GM23338 (cell line): ENCODE results near the gene ATP12A. TPM values are rescaled to one million over a fixed set of nuclear protein-coding genes. Genes with fewer than 3 reads are reported as not detected.

Experiments
- ATAC-seq: fragments of 200-7000 bp; cut with Tn5 transposase; 3 replicates; pipeline ENCODE4 v1.9.1; 2020
- DNase-seq: peaks from one replicate; pipeline ENCODE4 v3.0.0-alpha.2; 2015; ENCODE audit warnings: low spot score
- H2AFZ ChIP-seq: fragments of 200-600 bp; sonication (generic); 2 replicates; pipeline ENCODE4 v1.8.0; 2016; ENCODE audit warnings: antibody characterized with exemption, mild to moderate bottlenecking, moderate library complexity
- H3F3A ChIP-seq: fragments of 200-600 bp; sonication (generic); replicated peaks from 2 replicates; pipeline ENCODE4 v1.8.0; 2017; ENCODE audit warnings: antibody characterized with exemption, mixed run types, low read depth
- H3K27ac ChIP-seq: fragments of 200-600 bp; sonication (generic); 2 replicates; pipeline ENCODE4 v1.6.1; 2016; ENCODE audit warnings: low read depth
- H3K27me3 ChIP-seq: fragments of 200-600 bp; sonication (generic); 2 replicates; pipeline ENCODE4 v1.8.0; 2016; ENCODE audit warnings: mild to moderate bottlenecking, mixed run types, moderate library complexity; ENCODE audit not compliant: insufficient read depth
- H3K36me3 ChIP-seq: fragments of 200-600 bp; sonication (generic); 2 replicates; pipeline ENCODE4 v1.8.0; 2016; ENCODE audit warnings: mild to moderate bottlenecking; ENCODE audit not compliant: insufficient read depth
- H3K4me1 ChIP-seq: fragments of 200-600 bp; sonication (generic); 2 replicates; pipeline ENCODE4 v1.8.0; 2016; ENCODE audit warnings: mild to moderate bottlenecking, moderate library complexity; ENCODE audit not compliant: insufficient read depth
- H3K4me2 ChIP-seq: fragments of 200-600 bp; sonication (generic); 2 replicates; pipeline ENCODE4 v1.7.1; 2017; ENCODE audit warnings: mixed run types
- H3K4me3 ChIP-seq: fragments of 200-600 bp; sonication (generic); 2 replicates; pipeline ENCODE4 v1.6.1; 2016; ENCODE audit warnings: mixed run types
- H3K79me2 ChIP-seq: fragments of 200-600 bp; sonication (generic); replicated peaks from 2 replicates; pipeline ENCODE4 v1.8.0; 2017; ENCODE audit warnings: mild to moderate bottlenecking; ENCODE audit not compliant: insufficient read depth
- H3K9me2 ChIP-seq: fragments of 200-600 bp; sonication (generic); 2 replicates; pipeline ENCODE4 v1.8.0; 2017; ENCODE audit not compliant: insufficient read depth
- H4K20me1 ChIP-seq: fragments of 200-600 bp; sonication (generic); replicated peaks from 2 replicates; pipeline ENCODE4 v1.8.0; 2017; ENCODE audit warnings: mild to moderate bottlenecking; ENCODE audit not compliant: insufficient read depth
- H3K27ac Mint-ChIP-seq: 2 replicates; pipeline ENCODE4 v1.8.0; 2020; ENCODE audit warnings: inconsistent platforms, mild to moderate bottlenecking, moderate library complexity, mixed read lengths
- H3K27me3 Mint-ChIP-seq: 3 replicates; pipeline ENCODE4 v1.8.0; 2022; ENCODE audit warnings: low read depth, mild to moderate bottlenecking, moderate library complexity, mixed read lengths, inconsistent platforms; ENCODE audit not compliant: insufficient read depth, poor library complexity
- H3K36me3 Mint-ChIP-seq: 3 replicates; pipeline ENCODE4 v1.8.0; 2021; ENCODE audit warnings: low read depth, mild to moderate bottlenecking, inconsistent platforms, moderate library complexity, mixed read lengths
- H3K4me1 Mint-ChIP-seq: 3 replicates; pipeline ENCODE4 v1.8.0; 2020; ENCODE audit warnings: mild to moderate bottlenecking, inconsistent platforms, mixed read lengths
- H3K4me3 Mint-ChIP-seq: 3 replicates; pipeline ENCODE4 v1.8.0; 2021; ENCODE audit warnings: moderate library complexity, mild to moderate bottlenecking, inconsistent platforms, mixed read lengths
- H3K9me3 Mint-ChIP-seq: 3 replicates; pipeline ENCODE4 v1.8.0; 2020; ENCODE audit warnings: moderate library complexity, mild to moderate bottlenecking, inconsistent platforms, mixed read lengths
- CREB1 ChIP-seq: fragments of 250-450 bp; sonication (Bioruptor Pico); IDR thresholded peaks from 2 replicates; pipeline ENCODE4 v1.5.0; 2020; ENCODE audit warnings: low read depth, mild to moderate bottlenecking, moderate library complexity
- EZH2 ChIP-seq: fragments of 200-600 bp; sonication (generic); IDR thresholded peaks from one replicate; pipeline ENCODE4 v1.8.0; 2017; ENCODE audit warnings: antibody characterized with exemption, mild to moderate bottlenecking, low read depth; ENCODE audit not compliant: unreplicated experiment
- EZH2phosphoT487 ChIP-seq: fragments of 200-600 bp; sonication (generic); IDR thresholded peaks from one replicate; pipeline ENCODE4 v1.8.1; 2018; ENCODE audit warnings: antibody characterized with exemption; ENCODE audit not compliant: unreplicated experiment
- JUNB ChIP-seq: IDR thresholded peaks from one replicate; pipeline ENCODE4 v1.6.1; 2016; ENCODE audit warnings: antibody characterized with exemption; ENCODE audit not compliant: unreplicated experiment
- NANOG ChIP-seq: IDR thresholded peaks from 2 replicates; pipeline ENCODE4 v1.6.1; 2016; ENCODE audit warnings: antibody characterized with exemption, borderline replicate concordance
- POLR2AphosphoS5 ChIP-seq: IDR thresholded peaks from 2 replicates; pipeline ENCODE4 v1.6.1; 2016; ENCODE audit warnings: antibody characterized with exemption, low read depth
- STAT1 ChIP-seq: IDR thresholded peaks from one replicate; pipeline ENCODE4 v1.6.1; 2016; ENCODE audit warnings: antibody characterized with exemption; ENCODE audit not compliant: unreplicated experiment
- ZNF114 ChIP-seq: fragments of 250-450 bp; sonication (Bioruptor Pico); IDR thresholded peaks from 2 replicates; pipeline ENCODE4 v1.5.0; 2020; ENCODE audit warnings: mild to moderate bottlenecking, moderate library complexity
- ZNF331 ChIP-seq: fragments of 250-450 bp; sonication (Bioruptor Pico); IDR thresholded peaks from 2 replicates; pipeline ENCODE4 v1.5.0; 2020; ENCODE audit warnings: low read depth, mild to moderate bottlenecking, moderate library complexity
- polyA plus RNA-seq: library from polyadenylated mRNA; unstranded; fragments of >200 nt; fragmentation: Nextera tagmentation; extraction: Ambion mirVana; gene quantifications from 2 replicates; pipeline ENCODE4 v1.2.1, GENCODE V29; 2016
- total RNA-seq: library from RNA; depleted of rRNA; stranded (reverse); fragments of >200 nt; shearing (Covaris generic); gene quantifications from 2 replicates; pipeline ENCODE4 v1.2.3, GENCODE V29; 2014
- TF ChIP-seq, protein P1 (sequence below): IDR thresholded peaks from one replicate; pipeline ENCODE4 v1.6.1; 2018; ENCODE audit warnings: antibody characterized with exemption; ENCODE audit not compliant: unreplicated experiment
- TF ChIP-seq, protein P2 (sequence below), 2 experiments: fragments of 200-600 bp in 1 of 2; sonication (generic) in 1 of 2; conservative IDR thresholded peaks; 2 replicates each; pipeline versions ENCODE4 v1.5.1 to v1.6.1; 2016 to 2017; ENCODE audit warnings: antibody characterized with exemption in 2 of 2, low read depth in 2 of 2, mild to moderate bottlenecking in 2 of 2, moderate library complexity in 1 of 2

The ATP12A gene
- total and polyA plus RNA-seq, 2 experiments from 2014 or later, result 0.40 to 1.0 TPM

DNA sequence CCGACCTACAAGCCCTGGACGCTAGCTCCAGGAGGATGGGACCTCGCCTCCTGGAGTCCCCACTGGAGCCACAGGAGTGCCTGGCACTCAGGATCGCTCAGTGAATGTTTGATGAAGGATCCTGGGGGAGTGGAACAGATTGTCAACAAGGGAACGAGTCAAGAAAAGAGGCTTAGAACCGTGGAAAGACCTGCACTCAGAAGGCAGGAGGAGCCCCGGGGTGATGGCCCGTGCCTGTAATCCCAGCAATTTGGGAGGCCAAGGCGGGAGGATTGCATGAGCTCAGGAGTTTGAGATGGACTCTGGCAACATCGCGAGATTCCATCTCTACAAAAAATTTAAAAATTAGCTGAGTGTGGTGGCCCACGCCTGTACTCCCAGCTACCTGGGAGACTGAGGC is 38.9 kb downstream of the ATP12A start (continued):
- TF ChIP-seq ZNF331 (CRISPR knock-in tag) (no peak), JUNB (no peak), ZNF114 (no peak), EZH2phosphoT487 (no peak), NANOG (no peak), CREB1 (CRISPR knock-in tag) (no peak)
- TF ChIP-seq, protein P1, sequence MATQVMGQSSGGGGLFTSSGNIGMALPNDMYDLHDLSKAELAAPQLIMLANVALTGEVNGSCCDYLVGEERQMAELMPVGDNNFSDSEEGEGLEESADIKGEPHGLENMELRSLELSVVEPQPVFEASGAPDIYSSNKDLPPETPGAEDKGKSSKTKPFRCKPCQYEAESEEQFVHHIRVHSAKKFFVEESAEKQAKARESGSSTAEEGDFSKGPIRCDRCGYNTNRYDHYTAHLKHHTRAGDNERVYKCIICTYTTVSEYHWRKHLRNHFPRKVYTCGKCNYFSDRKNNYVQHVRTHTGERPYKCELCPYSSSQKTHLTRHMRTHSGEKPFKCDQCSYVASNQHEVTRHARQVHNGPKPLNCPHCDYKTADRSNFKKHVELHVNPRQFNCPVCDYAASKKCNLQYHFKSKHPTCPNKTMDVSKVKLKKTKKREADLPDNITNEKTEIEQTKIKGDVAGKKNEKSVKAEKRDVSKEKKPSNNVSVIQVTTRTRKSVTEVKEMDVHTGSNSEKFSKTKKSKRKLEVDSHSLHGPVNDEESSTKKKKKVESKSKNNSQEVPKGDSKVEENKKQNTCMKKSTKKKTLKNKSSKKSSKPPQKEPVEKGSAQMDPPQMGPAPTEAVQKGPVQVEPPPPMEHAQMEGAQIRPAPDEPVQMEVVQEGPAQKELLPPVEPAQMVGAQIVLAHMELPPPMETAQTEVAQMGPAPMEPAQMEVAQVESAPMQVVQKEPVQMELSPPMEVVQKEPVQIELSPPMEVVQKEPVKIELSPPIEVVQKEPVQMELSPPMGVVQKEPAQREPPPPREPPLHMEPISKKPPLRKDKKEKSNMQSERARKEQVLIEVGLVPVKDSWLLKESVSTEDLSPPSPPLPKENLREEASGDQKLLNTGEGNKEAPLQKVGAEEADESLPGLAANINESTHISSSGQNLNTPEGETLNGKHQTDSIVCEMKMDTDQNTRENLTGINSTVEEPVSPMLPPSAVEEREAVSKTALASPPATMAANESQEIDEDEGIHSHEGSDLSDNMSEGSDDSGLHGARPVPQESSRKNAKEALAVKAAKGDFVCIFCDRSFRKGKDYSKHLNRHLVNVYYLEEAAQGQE, result no peak
- TF ChIP-seq, protein P2, sequence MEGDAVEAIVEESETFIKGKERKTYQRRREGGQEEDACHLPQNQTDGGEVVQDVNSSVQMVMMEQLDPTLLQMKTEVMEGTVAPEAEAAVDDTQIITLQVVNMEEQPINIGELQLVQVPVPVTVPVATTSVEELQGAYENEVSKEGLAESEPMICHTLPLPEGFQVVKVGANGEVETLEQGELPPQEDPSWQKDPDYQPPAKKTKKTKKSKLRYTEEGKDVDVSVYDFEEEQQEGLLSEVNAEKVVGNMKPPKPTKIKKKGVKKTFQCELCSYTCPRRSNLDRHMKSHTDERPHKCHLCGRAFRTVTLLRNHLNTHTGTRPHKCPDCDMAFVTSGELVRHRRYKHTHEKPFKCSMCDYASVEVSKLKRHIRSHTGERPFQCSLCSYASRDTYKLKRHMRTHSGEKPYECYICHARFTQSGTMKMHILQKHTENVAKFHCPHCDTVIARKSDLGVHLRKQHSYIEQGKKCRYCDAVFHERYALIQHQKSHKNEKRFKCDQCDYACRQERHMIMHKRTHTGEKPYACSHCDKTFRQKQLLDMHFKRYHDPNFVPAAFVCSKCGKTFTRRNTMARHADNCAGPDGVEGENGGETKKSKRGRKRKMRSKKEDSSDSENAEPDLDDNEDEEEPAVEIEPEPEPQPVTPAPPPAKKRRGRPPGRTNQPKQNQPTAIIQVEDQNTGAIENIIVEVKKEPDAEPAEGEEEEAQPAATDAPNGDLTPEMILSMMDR (conservative IDR thresholded peaks at IDR 0.05; ENCODE audit: low read depth in 2 of 2), result no peak

DNA sequence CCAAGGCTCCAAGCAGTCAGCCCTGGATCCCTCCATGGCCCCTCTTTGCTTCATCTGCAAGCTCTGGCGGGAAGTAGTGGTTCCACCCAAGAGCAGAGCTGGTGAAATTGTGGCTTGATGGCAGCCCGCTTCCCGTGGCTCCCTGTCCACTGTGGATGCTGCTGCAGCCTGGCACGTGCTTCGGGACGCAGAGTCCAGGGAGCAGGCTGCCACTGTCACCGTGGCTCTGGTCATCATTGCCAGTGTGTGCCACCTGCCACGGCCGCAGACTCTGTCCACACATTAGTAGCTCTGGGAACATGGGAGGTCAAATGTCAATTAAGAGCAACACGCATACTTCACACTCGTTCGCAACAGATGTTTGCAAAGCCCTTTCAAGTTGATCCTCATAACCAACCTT is 43.0 kb downstream of the ATP12A start:
- Mint-ChIP-seq H3K36me3 (no peaks in the 10 kb centered on the region), H3K9me3 (no peaks in the 10 kb centered on the region), H3K4me1 (no peaks in the 10 kb centered on the region; the same call in 2 of the 3 replicates), H3K4me3 (no peak overlapping the region), H3K27ac (no peak overlapping the region), H3K27me3 (peaks cover 2% of the 10 kb centered on the region)
- Histone ChIP-seq H3K36me3 (no peaks in the 10 kb centered on the region), H3K4me1 (no peaks in the 10 kb centered on the region), H3F3A (no peaks in the 10 kb centered on the region), H3K4me2 (no peak overlapping the region), H3K9me2 (no peaks in the 10 kb centered on the region), H3K27me3 (no peaks in the 10 kb centered on the region), H3K27ac (no peak overlapping the region), H2AFZ (no peak overlapping the region), H4K20me1 (no peaks in the 10 kb centered on the region), H3K4me3 (no peak overlapping the region), H3K79me2 (no peaks in the 10 kb centered on the region)
- ATAC-seq (no peak), DNase-seq (no peak)
- TF ChIP-seq EZH2phosphoT487, result no peak
- no peak for TF ChIP-seq ZNF114
- no peak for TF ChIP-seq CREB1 (CRISPR knock-in tag)

DNA sequence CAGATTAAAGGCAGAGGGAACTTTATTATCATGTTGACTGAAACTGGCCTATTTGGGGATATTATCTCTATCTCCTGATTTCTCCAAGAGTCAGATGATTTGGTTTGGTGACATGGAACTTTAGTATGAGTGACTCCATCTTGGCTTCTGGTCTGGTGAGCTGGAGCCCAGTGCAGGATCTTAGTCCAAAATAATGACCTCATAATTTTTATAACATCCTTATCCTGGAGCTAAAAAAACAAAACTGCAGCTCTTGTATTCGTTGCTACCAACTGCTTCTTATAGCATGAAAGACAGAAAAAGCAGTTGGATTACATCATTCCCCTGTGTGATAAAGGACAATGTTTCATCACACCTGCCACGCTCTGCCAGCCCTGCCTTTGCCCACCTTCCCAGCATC is 44.5 kb downstream of the ATP12A start:
- H3K4me1 Mint-ChIP-seq, result no peaks in the 10 kb centered on the region
- no peak overlapping the region for H3K4me3 ChIP-seq
- H3K27me3 Mint-ChIP-seq, result no peaks in the 10 kb centered on the region
- no peaks in the 10 kb centered on the region for H3K36me3 ChIP-seq
- H3K27ac Mint-ChIP-seq, result no peak overlapping the region
- H3K4me2 ChIP-seq, result no peak overlapping the region
- no peak for DNase-seq
- no peaks in the 10 kb centered on the region for H3K36me3 Mint-ChIP-seq
- no peaks in the 10 kb centered on the region for H3K79me2 ChIP-seq
- H3K27me3 ChIP-seq, result no peaks in the 10 kb centered on the region
- ATAC-seq, result no peak
- no peaks in the 10 kb centered on the region for H4K20me1 ChIP-seq
- no peaks in the 10 kb centered on the region; the same call in 2 of the 3 replicates for H3K9me3 Mint-ChIP-seq
- no peak overlapping the region for H2AFZ ChIP-seq
- no peak overlapping the region for H3K27ac ChIP-seq
- no peaks in the 10 kb centered on the region for H3F3A ChIP-seq
- no peaks in the 10 kb centered on the region for H3K4me1 ChIP-seq
- H3K9me2 ChIP-seq, result no peaks in the 10 kb centered on the region
- no peak overlapping the region for H3K4me3 Mint-ChIP-seq
- TF ChIP-seq NANOG (no peak), POLR2AphosphoS5 (no peak), STAT1 (no peak), ZNF114 (no peak), CREB1 (CRISPR knock-in tag) (no peak), ZNF331 (CRISPR knock-in tag) (no peak), EZH2 (no peak)
- TF ChIP-seq, protein P2 (conservative IDR thresholded peaks at IDR 0.05; ENCODE audit: low read depth in 2 of 2), result no peak
